A673 (cell line): Measurements from ENCODE around the gene KRTAP9-8. TPM values are rescaled to one million over a fixed set of nuclear protein-coding genes. Genes with fewer than 3 reads are reported as not detected.

ENCODE experiments used
- BruUV-seq: library from RNA; stranded (reverse); fragments of 400-500 nt; replicated peaks from 2 replicates; lab custom pipeline; 2021; lab: Mats Ljungman, UMichigan
- CTCF ChIA-PET: fragments of 300-600 bp; sonication (Branson Sonifier 250); formaldehyde crosslinking; loops from one replicate; lab custom pipeline; 2022; ENCODE audit warnings: antibody characterized with exemption; lab: Charles Lee
- POLR2A ChIA-PET: fragments of 300-600 bp; sonication (Branson Sonifier 250); formaldehyde crosslinking; loops from one replicate; lab custom pipeline; 2022; ENCODE audit warnings: antibody characterized with exemption; ENCODE audit not compliant: low non-redundant PET; lab: Charles Lee
- DNase-seq: peaks from one replicate; pipeline ENCODE4 v3.0.0-alpha.2; 2015; ENCODE audit warnings: low spot score
- H3K27ac ChIP-seq: fragments of 200-600 bp; sonication (generic); 2 replicates; pipeline ENCODE4 v1.5.1; 2016; ENCODE audit warnings: mixed run types, low read depth, mild to moderate bottlenecking, mixed read lengths, antibody characterized with exemption, low read length; ENCODE audit not compliant: poor library complexity, severe bottlenecking
- H3K27me3 ChIP-seq: fragments of 200-600 bp; sonication (generic); replicated peaks from 2 replicates; pipeline ENCODE4 v1.6.1; 2017; ENCODE audit warnings: mixed run types, low read depth, mild to moderate bottlenecking, mixed read lengths, antibody characterized with exemption, low read length; ENCODE audit not compliant: insufficient read depth, poor library complexity
- H3K36me3 ChIP-seq: fragments of 200-600 bp; sonication (generic); 2 replicates; pipeline ENCODE4 v1.6.1; 2016; ENCODE audit warnings: mixed run types, mild to moderate bottlenecking, mixed read lengths, antibody characterized with exemption, low read length; ENCODE audit not compliant: insufficient read depth, poor library complexity, severe bottlenecking
- H3K4me1 ChIP-seq: fragments of 200-600 bp; sonication (generic); 2 replicates; pipeline ENCODE4 v1.6.1; 2017; ENCODE audit warnings: mixed run types, mild to moderate bottlenecking, mixed read lengths, antibody characterized with exemption, low read length; ENCODE audit not compliant: insufficient read depth, poor library complexity, severe bottlenecking
- H3K4me3 ChIP-seq: fragments of 200-600 bp; sonication (generic); 2 replicates; pipeline ENCODE4 v1.5.1; 2016; ENCODE audit warnings: low read depth, mixed run types, mild to moderate bottlenecking, mixed read lengths, low read length; ENCODE audit not compliant: poor library complexity, severe bottlenecking
- H3K9me3 ChIP-seq: fragments of 200-600 bp; sonication (generic); 2 replicates; pipeline ENCODE4 v1.6.1; 2016; ENCODE audit warnings: mixed run types, low read depth, mild to moderate bottlenecking, mixed read lengths, antibody characterized with exemption, low read length; ENCODE audit not compliant: poor library complexity, severe bottlenecking
- CTCF ChIP-seq: fragments of 300-800, 200-600 bp; sonication (generic); conservative IDR thresholded peaks from 2 replicates; pipeline ENCODE4 v1.5.1; 2017; ENCODE audit warnings: low read depth, mild to moderate bottlenecking, antibody characterized with exemption, low read length, moderate library complexity, mixed read lengths
- EZH2 ChIP-seq: fragments of 200-600 bp; sonication (generic); IDR thresholded peaks from 2 replicates; pipeline ENCODE4 v1.6.1; 2017; ENCODE audit warnings: borderline replicate concordance, low read depth, mild to moderate bottlenecking, mixed read lengths, antibody characterized with exemption, low read length; ENCODE audit not compliant: poor library complexity, severe bottlenecking
- intact Hi-C: fragments of 100-400 bp; cut with micrococcal nuclease; formaldehyde crosslinking; loops from one replicate; pipeline ENCODE4 v1.10.0; 2022; ENCODE audit not compliant: unreplicated experiment
- total RNA-seq: library from RNA; stranded (reverse); gene quantifications from 2 replicates; pipeline ENCODE4 v1.2.3, GENCODE V29; 2021

Gene KRTAP9-8
- total RNA-seq, 1 experiment from 2014 or later = not detected

- no peaks in the 10 kb centered on the region for H3K27me3 ChIP-seq
- ChIA-PET CTCF (no interaction called here), POLR2A (no interaction called here)
- no peak overlapping the region for H3K4me3 ChIP-seq
- H3K9me3 ChIP-seq = no peaks in the 10 kb centered on the region
- H3K4me1 ChIP-seq = no peaks in the 10 kb centered on the region
- no peak overlapping the region for H3K27ac ChIP-seq
- no TSS peak for BruUV-seq
- intact Hi-C loops = no loop called here
- H3K36me3 ChIP-seq = no peaks in the 10 kb centered on the region
- DNase-seq = no peak
- no peak for TF ChIP-seq CTCF
- TF ChIP-seq EZH2 = no peak
Measured at GRCh38 chr17:41199421-41200078, 38.2 kb upstream of the KRTAP9-8 start.

GRCh38 chr17:41211845-41212466, 25.8 kb upstream of the KRTAP9-8 start:
- TF ChIP-seq CTCF = no peak
- TF ChIP-seq EZH2 = no peak
- H3K4me1 ChIP-seq = no peaks in the 10 kb centered on the region
- no TSS peak for BruUV-seq
- intact Hi-C loops = no loop called here
- H3K27me3 ChIP-seq = no peaks in the 10 kb centered on the region
- H3K27ac ChIP-seq = no peak overlapping the region
- ChIA-PET CTCF (no interaction called here), POLR2A (no interaction called here)
- no peaks in the 10 kb centered on the region for H3K9me3 ChIP-seq
- H3K4me3 ChIP-seq = no peak overlapping the region
- no peak for DNase-seq
- H3K36me3 ChIP-seq = no peaks in the 10 kb centered on the region

GRCh38 chr17:41212524-41213169, 25.2 kb upstream of the KRTAP9-8 start:
- H3K27me3 ChIP-seq = no peaks in the 10 kb centered on the region
- TF ChIP-seq CTCF (no peak), EZH2 (no peak)
- ChIA-PET CTCF (no interaction called here), POLR2A (no interaction called here)
- DNase-seq = no peak
- H3K4me3 ChIP-seq = no peak overlapping the region
- intact Hi-C loops = no loop called here
- no peak overlapping the region for H3K27ac ChIP-seq
- no peaks in the 10 kb centered on the region for H3K9me3 ChIP-seq
- no TSS peak for BruUV-seq
- no peaks in the 10 kb centered on the region for H3K36me3 ChIP-seq
- H3K4me1 ChIP-seq = no peaks in the 10 kb centered on the region
